Calu3 (cell line): Measurements from ENCODE around the gene B3GNT2. TPM values are rescaled to one million over a fixed set of nuclear protein-coding genes. Genes with fewer than 3 reads are reported as not detected.

Source experiments
- BruUV-seq: library from RNA; stranded (reverse); fragments of 400-500 nt; replicated peaks from 2 replicates; lab custom pipeline; 2021; lab: Mats Ljungman, UMichigan
- CTCF ChIA-PET: fragments of 300-600 bp; sonication (Branson Sonifier 250); formaldehyde crosslinking; loops from one replicate; lab custom pipeline; 2022; ENCODE audit warnings: antibody characterized with exemption; lab: Charles Lee
- DNase-seq: peaks from one replicate; pipeline ENCODE4 v3.0.0; 2022
- H3K27ac Mint-ChIP-seq: one replicate; pipeline ENCODE4 v1.8.0; 2022; ENCODE audit warnings: mixed read lengths; ENCODE audit not compliant: unreplicated experiment
- H3K27me3 Mint-ChIP-seq: one replicate; pipeline ENCODE4 v1.8.0; 2022; ENCODE audit warnings: mixed read lengths; ENCODE audit not compliant: unreplicated experiment
- H3K36me3 Mint-ChIP-seq: one replicate; pipeline ENCODE4 v1.8.0; 2022; ENCODE audit warnings: mild to moderate bottlenecking, moderate library complexity, mixed read lengths; ENCODE audit not compliant: insufficient read depth, unreplicated experiment
- H3K4me1 Mint-ChIP-seq: one replicate; pipeline ENCODE4 v1.8.0; 2022; ENCODE audit warnings: mild to moderate bottlenecking, low read depth, mixed read lengths; ENCODE audit not compliant: unreplicated experiment
- H3K4me3 Mint-ChIP-seq: one replicate; pipeline ENCODE4 v1.8.0; 2022; ENCODE audit warnings: mild to moderate bottlenecking, low read depth, moderate library complexity, mixed read lengths; ENCODE audit not compliant: unreplicated experiment
- H3K9me3 Mint-ChIP-seq: one replicate; pipeline ENCODE4 v1.8.0; 2022; ENCODE audit warnings: low read depth, mixed read lengths; ENCODE audit not compliant: unreplicated experiment
- intact Hi-C: fragments of 100-400 bp; cut with micrococcal nuclease; formaldehyde crosslinking; loops from one replicate; pipeline ENCODE4 v1.10.0; 2022; ENCODE audit not compliant: unreplicated experiment
- total RNA-seq: library from RNA; stranded (reverse); gene quantifications from 2 replicates; pipeline ENCODE4 v1.2.3, GENCODE V29; 2022
- TF ChIP-seq, protein P1 (sequence below): fragments of 200-600 bp; IDR thresholded peaks from one replicate; pipeline ENCODE4 v1.8.0; 2022; ENCODE audit warnings: antibody characterized with exemption; ENCODE audit not compliant: unreplicated experiment

The B3GNT2 gene
- total RNA-seq, 1 experiment from 2014 or later = 23.8 TPM

DNA sequence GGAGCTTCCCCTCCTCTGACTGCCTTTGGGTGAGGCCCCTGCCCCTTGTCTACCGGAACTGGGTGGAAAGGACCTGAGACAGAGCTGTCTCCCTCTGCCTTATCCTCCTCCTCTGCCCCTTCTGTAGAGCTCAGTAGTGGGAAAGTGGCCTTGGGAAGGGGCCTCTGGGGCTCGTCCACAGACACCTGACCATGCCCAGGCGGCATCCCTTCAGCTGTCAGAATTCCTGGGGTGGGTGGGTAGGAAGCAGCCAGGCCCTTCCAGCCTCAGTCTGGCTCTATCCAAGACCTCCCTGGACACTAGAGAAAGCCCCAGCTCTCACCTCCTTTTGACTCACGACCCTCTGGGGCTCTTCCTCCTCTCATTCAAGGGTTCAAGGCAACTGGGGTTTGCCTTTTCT lies 35.6 kb downstream of the B3GNT2 start:
- H3K27me3 Mint-ChIP-seq = no peaks in the 10 kb centered on the region
- no peaks in the 10 kb centered on the region for H3K9me3 Mint-ChIP-seq
- no peak overlapping the region for H3K27ac Mint-ChIP-seq
- H3K4me1 Mint-ChIP-seq = no peaks in the 10 kb centered on the region
- intact Hi-C loops = no loop called here
- CTCF ChIA-PET = interaction anchor here (1.2 to 1.4 kb wide), 2 partner anchors 9 to 103 kb away, joined by 3 read pairs; no protein-coding TSS in a partner anchor
- no TSS peak for BruUV-seq
- H3K4me3 Mint-ChIP-seq = no peak overlapping the region
- peaks cover 11% of the 10 kb centered on the region for H3K36me3 Mint-ChIP-seq
- DNase-seq = no peak
- TF ChIP-seq, protein P1, sequence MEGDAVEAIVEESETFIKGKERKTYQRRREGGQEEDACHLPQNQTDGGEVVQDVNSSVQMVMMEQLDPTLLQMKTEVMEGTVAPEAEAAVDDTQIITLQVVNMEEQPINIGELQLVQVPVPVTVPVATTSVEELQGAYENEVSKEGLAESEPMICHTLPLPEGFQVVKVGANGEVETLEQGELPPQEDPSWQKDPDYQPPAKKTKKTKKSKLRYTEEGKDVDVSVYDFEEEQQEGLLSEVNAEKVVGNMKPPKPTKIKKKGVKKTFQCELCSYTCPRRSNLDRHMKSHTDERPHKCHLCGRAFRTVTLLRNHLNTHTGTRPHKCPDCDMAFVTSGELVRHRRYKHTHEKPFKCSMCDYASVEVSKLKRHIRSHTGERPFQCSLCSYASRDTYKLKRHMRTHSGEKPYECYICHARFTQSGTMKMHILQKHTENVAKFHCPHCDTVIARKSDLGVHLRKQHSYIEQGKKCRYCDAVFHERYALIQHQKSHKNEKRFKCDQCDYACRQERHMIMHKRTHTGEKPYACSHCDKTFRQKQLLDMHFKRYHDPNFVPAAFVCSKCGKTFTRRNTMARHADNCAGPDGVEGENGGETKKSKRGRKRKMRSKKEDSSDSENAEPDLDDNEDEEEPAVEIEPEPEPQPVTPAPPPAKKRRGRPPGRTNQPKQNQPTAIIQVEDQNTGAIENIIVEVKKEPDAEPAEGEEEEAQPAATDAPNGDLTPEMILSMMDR = no peak

DNA sequence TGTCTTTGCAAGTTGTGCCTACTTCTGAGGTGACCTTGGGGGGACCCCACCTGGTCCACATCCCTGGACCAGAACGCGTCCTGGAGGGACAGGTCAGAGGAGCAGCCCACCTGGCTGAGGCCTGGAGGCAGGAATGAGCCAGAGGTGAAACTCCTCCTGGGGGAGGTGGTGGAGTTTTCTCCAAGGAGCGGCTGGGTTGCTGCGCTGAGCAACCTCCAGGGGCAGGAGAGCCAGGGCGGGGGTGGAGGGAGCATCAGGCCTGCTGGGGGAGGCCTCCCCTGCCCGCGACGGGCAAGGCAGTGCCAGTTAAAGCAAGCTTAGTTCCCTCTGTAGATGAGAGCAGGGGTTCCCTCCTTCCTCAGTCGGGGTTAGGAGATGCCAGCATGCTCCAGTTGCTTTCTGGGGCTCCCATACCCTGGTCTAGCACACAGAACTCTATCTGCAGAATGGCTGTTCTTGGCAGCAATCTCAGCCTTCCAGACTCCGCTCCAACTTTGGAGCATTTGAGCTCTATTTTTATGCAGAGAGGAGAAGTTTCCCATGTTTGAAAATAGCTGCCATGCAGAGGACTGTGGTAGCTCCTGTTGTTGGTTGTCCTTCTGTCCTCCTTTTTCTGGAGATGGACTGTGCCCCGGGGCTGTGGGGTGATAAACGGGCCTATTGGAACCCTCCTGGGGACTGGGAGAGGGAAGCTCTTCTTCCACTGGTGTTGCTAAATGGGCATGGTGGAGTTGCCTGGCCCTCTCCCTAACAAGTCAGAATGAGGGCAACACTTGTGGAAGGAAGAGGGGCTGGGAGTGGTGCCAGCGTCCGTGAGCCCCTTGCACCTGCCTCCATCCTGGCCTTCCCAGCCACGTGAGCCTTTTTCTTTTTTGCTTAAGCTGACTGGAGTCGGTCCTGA lies 39.1 kb downstream of the B3GNT2 start:
- H3K4me1 Mint-ChIP-seq = no peaks in the 10 kb centered on the region
- no TSS peak for BruUV-seq
- no peak for DNase-seq
- H3K4me3 Mint-ChIP-seq = no peak overlapping the region
- CTCF ChIA-PET = interaction anchor here (0.7 kb wide), 1 partner anchor 40 kb away, joined by 3 read pairs; no protein-coding TSS in a partner anchor
- intact Hi-C loops = no loop called here
- peaks cover 5% of the 10 kb centered on the region for H3K36me3 Mint-ChIP-seq
- no peaks in the 10 kb centered on the region for H3K9me3 Mint-ChIP-seq
- no peaks in the 10 kb centered on the region for H3K27me3 Mint-ChIP-seq
- H3K27ac Mint-ChIP-seq = no peak overlapping the region
- TF ChIP-seq, protein P1 = no peak

DNA sequence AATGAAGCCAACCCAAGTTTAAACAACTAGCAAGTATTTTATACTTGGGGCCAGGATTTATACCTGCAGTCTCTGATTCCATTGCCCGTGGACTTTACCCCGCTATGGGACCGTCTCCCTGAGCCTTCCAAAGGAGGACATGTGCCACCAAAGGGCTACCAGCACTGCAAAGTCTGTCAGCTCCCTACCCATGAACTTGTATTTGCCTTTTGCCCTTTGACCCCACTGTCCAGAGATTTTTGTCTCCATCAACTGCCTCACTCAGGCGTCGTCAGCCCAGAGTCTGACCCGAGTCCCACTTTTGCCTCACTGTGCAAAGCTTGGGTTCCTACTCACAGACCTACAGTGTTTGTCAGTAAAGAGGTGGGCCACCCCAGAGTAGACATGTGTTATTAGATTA lies 40.6 kb downstream of the B3GNT2 start:
- CTCF ChIA-PET = interaction anchor here (0.7 kb wide), 1 partner anchor 17 kb away, joined by 3 read pairs; no protein-coding TSS in a partner anchor
- H3K36me3 Mint-ChIP-seq = no peaks in the 10 kb centered on the region
- TF ChIP-seq, protein P1 = no peak
- H3K27ac Mint-ChIP-seq = no peak overlapping the region
- intact Hi-C loops = no loop called here
- H3K9me3 Mint-ChIP-seq = no peaks in the 10 kb centered on the region
- no peak overlapping the region for H3K4me3 Mint-ChIP-seq
- no peaks in the 10 kb centered on the region for H3K27me3 Mint-ChIP-seq
- no TSS peak for BruUV-seq
- H3K4me1 Mint-ChIP-seq = no peaks in the 10 kb centered on the region
- DNase-seq = no peak

DNA sequence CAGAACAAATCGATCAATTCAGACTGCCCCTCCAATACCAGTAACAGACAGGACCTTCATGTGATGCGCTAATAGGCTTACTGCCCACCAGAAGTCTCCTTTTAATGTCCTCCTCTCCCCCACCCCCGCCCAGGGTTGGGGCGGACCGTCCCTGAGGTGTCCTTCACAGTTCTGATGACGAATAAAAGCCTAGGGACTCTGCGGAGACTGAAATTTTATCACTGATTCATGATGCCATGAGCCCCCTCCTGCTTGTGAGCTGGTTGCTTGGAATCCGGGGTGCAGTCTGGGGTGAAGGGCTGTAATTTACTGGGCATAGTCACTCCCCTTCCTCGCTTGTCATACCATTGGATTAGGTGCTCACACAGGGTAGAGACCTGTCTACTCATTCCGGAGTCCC lies 42.3 kb downstream of the B3GNT2 start:
- Mint-ChIP-seq H3K27me3 (no peaks in the 10 kb centered on the region), H3K4me3 (no peak overlapping the region), H3K36me3 (no peaks in the 10 kb centered on the region), H3K27ac (no peak overlapping the region), H3K9me3 (no peaks in the 10 kb centered on the region), H3K4me1 (no peaks in the 10 kb centered on the region)
- TF ChIP-seq, protein P1 = no peak
- no peak for DNase-seq
- CTCF ChIA-PET = no interaction called here
- intact Hi-C loops = no loop called here
- no TSS peak for BruUV-seq
